Peyer's patch (tissue), 4 donors: Measurements from ENCODE around the gene STAG3.

ENCODE experiments used
- POLR2A ChIP-seq, 2 donors: fragments of 450-650 bp; IDR thresholded peaks; one replicate each; pipeline ENCODE4 v1.5.1; 2017; ENCODE audit warnings: antibody characterized with exemption in 2 of 2, mild to moderate bottlenecking in 2 of 2, moderate library complexity in 2 of 2
- TF ChIP-seq, protein P1 (sequence below), 6 experiments: fragments of 450-650 bp in 4 of 6; fragments of 200-600 bp in 2 of 6; sonication (generic) in 1 of 6; IDR thresholded peaks; one replicate each; pipeline ENCODE4 v1.5.1; 2017 to 2019; ENCODE audit warnings: antibody characterized with exemption in 6 of 6, mild to moderate bottlenecking in 3 of 6, moderate library complexity in 1 of 6

DNA sequence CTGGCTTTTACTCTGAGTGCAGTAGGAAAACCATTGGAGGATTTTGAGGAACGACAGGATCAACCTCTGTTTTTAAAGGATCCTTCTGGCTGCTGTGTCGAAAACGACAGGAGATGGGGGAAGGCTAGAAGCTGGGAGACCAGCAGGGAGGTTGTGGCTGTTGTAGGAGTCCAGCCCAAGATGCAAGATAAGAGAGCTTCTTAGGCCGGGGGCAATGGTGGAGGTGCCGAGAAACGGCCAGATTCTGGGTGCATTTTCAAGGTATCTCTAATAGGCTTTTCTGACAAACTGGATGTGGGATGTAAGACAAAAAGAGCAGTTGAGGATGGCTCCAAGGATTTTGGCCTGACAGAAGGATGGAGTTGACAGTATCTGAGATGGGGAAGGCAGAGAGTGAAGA lies 31.8 kb downstream of the STAG3 start:
- TF ChIP-seq, protein P1, sequence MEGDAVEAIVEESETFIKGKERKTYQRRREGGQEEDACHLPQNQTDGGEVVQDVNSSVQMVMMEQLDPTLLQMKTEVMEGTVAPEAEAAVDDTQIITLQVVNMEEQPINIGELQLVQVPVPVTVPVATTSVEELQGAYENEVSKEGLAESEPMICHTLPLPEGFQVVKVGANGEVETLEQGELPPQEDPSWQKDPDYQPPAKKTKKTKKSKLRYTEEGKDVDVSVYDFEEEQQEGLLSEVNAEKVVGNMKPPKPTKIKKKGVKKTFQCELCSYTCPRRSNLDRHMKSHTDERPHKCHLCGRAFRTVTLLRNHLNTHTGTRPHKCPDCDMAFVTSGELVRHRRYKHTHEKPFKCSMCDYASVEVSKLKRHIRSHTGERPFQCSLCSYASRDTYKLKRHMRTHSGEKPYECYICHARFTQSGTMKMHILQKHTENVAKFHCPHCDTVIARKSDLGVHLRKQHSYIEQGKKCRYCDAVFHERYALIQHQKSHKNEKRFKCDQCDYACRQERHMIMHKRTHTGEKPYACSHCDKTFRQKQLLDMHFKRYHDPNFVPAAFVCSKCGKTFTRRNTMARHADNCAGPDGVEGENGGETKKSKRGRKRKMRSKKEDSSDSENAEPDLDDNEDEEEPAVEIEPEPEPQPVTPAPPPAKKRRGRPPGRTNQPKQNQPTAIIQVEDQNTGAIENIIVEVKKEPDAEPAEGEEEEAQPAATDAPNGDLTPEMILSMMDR (IDR thresholded peaks at IDR 0.05): no peak
- TF ChIP-seq POLR2A (IDR thresholded peaks at IDR 0.05): no peak
